GM18907 (cell line): ENCODE results near the gene GALNS.
"Not testable (repeated sequence)": the region's sequence is repeated elsewhere in the genome, so short reads cannot be mapped to it uniquely, and the experiment has no call there.

Source experiments
- ATAC-seq: cut with Tn5 transposase; IDR thresholded peaks from one replicate; pipeline ENCODE4 v1.9.1; 2021; ENCODE audit warnings: mild to moderate bottlenecking, moderate library complexity; ENCODE audit not compliant: unreplicated experiment

GALNS gene

DNA sequence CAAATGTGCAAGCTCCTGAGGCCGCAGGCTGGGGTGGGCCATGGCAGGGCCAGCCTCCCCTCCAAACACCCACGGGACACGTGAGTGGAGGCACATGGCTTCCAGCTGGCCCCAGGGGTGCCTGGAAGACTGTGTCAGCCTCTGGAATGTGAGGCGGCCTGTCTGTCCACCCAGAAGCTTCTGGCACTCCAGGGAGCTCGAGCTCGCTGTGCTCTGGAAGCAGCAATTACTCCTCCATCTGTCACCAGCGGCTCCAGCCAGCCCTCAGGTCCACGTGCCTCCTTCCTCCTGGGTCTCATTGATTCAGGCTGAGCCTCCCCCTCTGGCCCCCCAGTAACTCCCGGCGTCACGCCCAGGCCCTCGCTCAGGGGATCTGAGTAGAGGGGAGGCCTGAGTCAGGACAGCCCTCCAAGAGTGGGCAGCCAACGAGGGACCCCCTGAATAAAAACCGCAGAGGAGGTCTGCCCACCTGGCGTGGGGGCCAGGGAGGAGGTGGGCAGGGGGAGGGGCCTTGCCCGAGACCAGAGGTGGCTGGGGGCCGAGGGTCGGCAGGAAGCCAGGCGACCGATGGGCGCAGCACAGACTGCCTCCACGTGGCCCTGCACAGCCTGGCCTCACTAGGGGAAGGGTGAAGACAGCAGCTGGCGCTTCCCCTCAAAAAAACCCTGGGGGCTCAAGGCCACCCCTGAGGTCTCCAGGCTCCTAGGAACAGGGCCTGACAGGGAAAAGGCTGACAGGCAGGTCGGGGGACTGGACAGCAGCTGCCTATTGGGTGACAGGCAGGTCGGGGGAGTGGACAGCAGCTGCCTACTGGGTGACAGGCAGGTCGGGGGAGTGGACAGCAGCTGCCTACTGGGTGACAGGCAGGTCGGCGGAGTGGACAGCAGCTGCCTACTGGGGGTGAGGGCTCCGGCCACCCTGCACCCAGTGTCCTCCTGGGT, 83.6 kb downstream of the GALNS start:
- ATAC-seq: no peak

DNA sequence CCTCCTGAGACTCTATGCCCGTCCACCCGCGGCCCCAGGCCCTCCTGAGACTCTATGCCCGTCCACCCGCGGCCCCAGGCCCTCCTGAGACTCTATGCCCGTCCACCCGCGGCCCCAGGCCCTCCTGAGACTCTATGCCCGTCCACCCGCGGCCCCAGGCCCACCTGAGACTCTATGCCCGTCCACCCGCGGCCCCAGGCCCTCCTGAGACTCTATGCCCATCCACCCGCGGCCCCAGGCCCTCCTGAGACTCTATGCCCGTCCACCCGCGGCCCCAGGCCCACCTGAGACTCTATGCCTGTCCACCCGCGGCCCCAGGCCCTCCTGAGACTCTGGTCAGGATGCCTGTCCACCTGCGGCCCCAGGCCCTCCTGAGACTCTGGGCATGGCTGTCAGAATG, 85.0 kb downstream of the GALNS start:
- ATAC-seq: not testable (repeated sequence)

DNA sequence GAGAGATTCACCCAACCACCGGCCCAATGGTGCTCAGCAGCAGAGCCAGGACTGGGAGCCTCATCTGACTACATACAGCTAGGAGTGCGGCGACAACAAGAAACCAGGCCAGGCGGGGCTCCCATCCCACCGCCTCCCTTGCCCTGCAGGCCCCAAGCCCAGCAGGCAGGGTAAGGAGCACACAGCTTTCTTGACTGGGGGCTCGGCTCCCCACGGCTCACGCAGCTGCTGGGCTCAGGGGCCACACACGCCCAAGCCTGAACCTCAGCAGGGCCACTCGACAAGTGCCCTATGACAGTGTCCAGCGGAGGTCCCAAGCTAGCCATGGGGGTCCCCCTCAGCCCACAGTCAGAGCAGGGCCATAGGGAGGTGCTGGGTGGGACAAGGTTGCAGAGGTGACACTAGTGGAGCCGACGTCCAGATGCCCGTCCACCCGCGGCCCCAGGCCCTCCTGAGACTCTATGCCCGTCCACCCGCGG, 85.4 kb downstream of the GALNS start:
- no peak for ATAC-seq

DNA sequence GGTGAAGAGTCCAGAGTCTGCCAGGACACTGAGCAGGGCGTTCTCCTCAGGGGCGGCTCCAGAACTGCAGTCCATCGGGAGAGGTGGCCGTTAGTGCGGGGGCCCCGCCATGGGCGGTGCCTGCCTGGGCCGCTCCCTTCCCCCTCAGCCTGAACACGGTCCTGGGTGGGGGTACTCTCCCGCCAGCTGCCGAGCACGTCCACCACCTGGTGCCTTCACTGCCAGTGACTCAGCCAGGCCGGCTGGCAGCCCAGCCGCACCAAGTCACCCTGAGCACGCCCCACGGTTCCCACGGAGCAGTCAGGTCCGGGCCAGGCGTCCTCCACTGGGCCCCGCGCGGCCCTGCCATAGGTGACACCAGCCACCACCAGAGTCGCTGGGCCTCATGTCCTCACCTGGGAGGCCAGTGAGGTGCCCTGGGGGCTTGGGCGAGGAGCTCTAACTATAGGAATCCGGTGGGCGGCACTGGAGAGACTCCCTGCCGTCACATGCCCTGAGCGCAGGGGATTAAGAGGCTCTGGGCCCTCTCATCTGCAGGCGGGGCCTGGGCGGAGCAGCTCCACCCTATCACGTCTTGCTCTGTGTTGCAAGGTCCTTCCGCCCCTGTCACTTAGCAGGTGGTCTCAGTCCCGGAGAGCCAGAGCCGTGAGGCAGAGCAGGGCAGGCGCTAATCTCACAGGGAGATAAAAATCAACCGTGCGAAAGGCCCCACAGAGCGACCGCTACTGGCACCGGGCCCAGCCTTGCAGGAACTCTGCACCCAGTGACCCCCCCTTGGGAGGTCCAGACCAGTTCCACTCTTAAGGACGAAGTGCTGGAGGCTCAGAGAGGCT, 86.1 kb downstream of the GALNS start:
- no peak for ATAC-seq

DNA sequence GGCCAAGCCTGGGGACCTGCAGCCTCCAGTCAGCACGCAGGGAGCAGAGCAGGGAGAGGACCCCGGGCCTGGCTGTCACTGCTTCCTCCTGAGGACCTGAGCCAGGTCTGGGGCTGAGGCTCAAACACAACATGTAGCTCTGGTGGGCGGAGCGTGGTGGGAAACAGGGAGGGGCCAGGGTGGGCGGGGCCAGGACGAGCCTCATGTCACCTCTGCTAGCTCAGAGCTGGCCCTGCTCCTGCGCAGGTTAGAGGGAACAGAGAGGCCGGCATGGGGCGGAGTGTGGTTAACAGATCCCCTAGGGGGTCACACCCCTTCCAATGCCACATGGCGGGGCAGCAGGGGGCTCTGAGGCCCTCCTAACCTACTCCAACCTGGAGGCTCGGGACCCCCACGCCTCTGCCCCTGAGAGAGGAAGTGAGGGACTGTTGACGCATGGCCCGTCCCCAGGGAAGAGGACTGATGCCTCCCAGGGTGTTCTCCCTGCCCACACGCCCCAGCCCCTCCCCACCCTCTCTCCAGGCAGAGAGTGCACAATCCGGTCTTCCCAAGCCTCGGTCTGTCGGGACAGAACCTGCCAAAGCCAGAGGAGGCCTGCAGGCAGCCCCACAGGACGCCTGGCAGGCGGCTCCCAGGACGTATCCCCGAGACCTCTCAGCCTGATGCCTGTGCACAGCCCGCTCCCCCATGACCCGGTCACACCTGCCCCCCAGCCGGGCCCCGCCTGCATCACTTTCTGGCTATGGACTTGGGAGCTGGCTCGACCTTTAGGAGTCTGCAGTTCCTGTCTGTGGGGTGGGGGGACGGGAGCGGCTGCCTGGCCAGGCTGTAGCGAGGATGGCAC, 86.9 kb downstream of the GALNS start:
- no peak for ATAC-seq

DNA sequence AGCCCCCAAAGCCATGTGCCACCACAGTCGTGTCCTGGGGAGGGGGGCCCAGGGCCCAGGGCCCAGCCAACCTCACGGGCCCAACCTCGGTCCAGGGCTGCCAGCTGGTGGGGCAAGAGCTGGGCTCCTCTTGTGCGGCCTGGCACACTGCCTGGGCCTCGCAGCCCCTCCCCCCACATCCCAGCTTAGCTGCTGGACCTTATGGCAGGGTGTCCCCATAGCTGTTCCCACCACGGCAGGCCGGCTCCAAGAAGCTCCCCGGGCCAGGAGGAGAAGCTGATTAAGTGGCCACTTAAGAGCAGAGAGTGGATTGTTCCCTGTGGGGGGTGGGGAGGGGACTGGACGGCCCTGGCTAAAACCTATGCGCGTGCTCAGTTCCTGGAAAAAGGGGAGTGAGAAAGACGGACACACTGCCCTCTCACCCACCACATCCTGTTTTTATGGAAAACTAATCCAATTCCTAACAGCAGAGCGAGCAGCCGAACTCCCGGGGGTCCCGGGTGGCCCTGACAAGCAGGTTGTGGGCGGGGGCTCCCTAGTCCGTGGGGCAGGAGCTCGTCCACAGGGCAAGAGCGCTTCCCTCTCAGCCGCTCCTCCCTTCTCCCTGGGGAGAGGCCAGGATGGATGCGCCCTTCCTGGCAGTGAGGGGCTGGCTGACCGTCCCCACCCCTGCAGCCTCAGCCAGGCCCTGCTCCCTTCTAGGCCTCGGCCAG, 88.5 kb downstream of the GALNS start:
- ATAC-seq: no peak

DNA sequence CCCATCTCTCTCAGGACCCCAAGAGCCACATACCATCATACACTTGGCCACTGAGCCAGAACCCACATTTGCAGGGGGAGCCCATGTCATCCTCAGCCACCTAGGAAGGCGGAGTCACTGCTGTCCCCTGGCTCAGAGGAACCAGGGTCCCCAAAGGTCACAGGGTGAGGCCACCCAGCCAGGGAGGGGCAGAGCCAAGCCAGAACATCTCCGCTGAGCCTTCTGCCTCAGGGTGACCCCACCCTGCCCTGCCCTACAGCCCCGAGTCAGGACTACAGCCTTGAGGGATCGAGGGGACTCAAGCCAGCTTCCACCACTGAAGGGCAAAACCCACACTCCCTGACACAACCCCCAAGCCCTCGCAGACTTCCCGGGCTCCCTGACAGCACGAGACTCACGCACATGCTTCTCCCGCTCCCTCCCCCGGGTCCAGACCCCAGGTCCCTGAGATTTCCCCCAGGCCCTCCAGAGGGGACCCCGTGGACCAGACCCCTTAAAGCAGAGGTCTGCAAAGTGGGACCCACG, 89.1 kb downstream of the GALNS start:
- ATAC-seq: no peak

GRCh38 chr16:88766975-88767374, 89.8 kb downstream of the GALNS start:
- ATAC-seq: no peak

GRCh38 chr16:88764913-88765349, 91.8 kb downstream of the GALNS start:
- no peak for ATAC-seq

- no peak for ATAC-seq
Observed at GRCh38 chr16:88764080-88764479, 92.7 kb downstream of the GALNS start.
